HG03139 (cell line): ENCODE data around the gene C20orf202.

ENCODE experiments used
- ATAC-seq: cut with Tn5 transposase; IDR thresholded peaks from one replicate; pipeline ENCODE4 v1.9.1; 2021; ENCODE audit not compliant: unreplicated experiment

C20orf202 gene

DNA sequence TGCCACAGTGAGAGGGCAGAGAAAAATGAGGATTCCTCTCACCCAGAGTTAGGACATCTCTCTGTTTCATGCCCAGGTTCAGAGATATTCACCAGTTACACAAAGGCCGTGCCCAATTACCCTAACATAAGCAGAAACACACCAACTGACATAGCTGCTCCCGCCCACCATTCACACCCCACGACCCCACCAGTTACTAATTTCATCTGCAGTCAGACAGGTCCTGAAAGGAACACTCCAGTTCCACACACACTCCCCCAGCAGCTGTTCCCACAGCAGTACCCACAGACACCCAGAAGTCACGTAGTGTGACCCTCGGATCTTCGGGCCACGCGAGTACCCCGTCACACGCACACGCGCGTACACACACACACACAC lies 19.0 kb upstream of the C20orf202 start:
- ATAC-seq = no peak

DNA sequence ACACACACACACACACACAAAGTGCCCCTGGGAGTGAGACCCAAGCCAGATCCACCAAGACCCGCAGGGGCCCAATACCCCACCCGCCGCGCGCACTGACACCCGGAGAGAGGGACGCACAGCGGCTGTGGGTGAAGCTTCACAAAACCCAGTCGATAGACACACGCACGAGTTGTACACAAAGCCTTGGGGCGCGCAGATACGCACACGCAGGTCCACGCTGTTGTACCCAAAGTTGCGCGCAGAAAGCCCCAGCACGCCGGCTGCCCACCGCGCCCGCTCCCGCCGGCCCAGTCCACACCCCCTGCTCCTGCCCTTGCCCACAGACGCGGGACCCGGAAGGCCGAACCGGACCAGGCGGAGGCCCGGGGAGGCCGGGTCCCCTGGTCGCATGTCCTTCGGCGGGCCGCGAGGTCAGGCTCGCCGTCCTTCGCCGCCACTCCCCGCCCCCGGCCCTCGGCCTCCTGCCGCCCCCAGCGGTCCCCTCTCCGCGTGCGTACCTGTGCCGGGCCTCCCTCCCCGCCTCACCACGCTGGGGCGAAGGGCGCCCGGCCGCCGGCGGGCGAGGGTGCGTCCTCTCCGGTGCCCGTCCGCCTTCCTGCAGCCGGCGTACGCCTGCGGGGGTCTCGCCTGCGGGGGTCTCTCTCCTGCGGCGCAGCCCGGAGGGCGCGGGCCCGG lies 18.5 kb upstream of the C20orf202 start, which contains the start of gene TMEM74B:
TSS of gene TMEM74B (minus strand) at position 344 of the 678 bp plus-strand sequence. CDS start 1,180 bp downstream, outside the sequence.
- ATAC-seq = no peak

DNA sequence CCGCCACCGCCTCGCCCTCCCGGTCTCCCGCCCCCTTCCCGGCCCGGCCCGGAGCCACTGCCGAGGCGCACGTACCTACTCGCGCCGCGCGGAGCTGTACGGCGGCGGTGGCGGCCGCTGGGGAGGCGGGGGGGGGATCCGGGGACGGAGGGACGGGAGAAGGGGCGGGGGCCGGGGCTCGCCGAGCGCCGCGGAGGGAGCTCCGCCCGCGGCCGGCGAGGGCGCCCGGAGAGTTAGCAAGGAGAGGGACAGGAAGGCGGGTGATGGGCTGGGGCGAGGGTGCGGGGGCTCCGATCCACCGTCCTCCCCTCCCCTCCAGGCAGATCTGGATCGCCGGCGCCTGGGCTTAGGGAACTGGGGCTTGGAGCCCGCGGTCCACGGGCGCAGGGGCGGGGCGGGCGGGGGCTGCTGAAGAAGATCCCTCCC lies 17.9 kb upstream of the C20orf202 start:
- no peak for ATAC-seq

DNA sequence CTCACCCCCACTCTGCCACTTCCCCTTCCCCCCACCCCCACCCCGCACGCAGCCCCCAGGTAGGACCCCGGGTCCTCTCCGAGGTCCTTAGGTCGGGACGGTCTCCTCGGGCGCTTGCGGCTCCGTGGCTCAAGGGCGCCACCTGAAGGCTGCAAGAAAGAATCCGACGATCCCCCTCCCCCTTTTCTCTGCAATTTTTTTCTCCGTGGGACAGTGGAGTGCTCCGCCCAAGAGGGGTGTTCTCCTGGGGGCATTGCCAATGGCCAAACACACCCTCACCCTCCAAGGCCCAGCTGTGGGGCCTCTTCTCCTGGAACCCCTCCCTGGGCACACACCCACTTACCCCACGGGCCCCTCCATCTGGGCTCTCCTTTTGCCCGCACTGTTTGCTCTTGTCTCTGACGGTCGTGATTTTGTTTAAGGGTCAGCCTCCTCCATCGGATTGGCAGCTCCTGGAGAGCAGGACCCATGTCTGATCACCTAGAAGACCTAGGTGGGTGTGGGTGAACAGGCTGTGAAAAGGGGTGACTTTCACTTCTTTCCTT lies 17.4 kb upstream of the C20orf202 start:
- no peak for ATAC-seq

DNA sequence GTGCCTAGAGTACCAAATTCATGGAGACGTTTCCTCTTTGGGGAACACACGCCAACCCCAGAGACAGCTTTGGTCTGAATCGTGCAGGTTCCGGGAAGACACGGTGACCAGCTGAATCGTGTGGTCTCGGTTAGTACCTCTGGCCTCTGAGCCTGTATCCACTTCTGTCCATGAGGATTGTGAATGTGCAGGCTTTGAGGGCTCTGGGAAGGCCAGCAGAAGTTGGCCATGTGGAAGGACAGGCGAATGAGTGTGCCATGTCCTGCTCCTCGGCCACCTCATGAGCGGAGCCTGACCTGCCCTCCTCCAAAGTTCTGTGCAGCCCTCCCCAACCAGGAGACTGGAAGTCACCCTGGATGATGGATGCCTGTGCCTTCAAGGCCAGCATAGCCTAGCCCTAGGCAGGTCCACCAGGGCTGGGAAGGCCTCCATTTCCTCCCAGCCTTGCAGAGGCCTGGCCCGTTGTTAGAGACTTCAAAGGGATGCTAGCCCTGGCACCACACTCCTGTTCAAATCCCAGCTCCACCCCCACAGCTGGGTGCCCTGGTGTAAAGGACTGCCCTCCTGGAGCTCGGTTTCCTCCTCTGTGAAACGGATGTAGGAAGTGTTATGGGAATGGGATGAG lies 16.8 kb upstream of the C20orf202 start:
- ATAC-seq = no peak

DNA sequence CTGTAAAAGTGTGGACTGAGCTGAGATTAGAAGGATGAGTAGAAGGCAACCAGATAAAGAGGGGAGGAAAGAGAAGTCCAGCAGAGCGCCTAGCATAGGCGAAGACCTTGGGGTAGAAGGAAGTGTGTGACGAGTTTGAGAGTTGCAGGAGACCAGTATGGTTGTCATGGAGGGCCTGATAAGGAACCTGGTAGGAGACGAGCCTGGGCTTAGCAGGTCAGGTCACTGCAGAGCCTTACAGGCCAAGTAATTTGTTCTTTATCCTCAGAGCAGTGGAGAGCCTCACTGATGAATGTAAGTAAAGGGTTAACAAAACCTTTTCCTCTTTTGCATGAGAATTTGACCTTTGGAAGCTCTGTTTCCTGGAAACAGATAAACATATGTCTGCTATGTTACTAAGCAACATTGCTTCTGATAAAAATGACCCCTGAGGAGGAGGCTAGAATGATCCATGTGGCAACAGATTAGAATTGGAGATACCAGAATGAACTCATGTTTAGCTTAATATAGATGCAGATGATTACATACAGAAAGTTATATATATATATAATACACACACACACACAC lies 15.6 kb upstream of the C20orf202 start:
- ATAC-seq = no peak

DNA sequence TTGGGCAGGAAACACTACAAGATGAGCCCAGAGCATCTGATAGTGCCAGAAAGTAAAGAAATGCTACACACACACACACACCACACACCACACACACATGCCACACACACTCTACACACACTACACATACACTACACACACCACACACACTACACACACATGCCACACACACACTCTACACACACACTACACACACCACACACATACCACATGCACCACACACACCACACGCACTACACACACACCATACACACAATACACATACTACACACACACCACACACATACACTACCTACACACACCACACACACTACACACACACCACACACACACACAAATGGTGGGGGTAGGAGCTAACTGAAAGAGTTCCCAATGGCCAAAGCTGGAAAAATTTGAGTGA lies 14.9 kb upstream of the C20orf202 start:
- no peak for ATAC-seq

DNA sequence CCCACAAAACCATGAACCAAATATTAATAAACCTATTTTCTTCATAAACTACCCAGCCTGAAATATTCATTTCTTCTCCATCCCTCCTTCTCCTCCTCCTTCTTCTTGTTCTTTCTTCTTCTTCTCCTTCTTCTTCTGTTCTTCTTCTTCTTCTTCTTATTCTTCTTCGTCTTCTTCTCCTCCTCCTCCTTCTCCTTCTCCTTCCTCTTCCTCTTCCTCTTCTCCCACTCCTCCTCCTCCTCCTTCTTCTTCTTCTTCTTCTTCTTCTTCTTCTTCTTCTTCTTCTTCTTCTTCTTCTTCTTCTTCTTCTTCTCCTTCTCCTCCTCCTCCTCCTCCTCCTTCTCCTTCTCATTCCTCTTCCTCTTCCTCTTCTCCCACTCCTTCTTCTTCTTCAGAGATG lies 13.4 kb upstream of the C20orf202 start:
- ATAC-seq = no peak

DNA sequence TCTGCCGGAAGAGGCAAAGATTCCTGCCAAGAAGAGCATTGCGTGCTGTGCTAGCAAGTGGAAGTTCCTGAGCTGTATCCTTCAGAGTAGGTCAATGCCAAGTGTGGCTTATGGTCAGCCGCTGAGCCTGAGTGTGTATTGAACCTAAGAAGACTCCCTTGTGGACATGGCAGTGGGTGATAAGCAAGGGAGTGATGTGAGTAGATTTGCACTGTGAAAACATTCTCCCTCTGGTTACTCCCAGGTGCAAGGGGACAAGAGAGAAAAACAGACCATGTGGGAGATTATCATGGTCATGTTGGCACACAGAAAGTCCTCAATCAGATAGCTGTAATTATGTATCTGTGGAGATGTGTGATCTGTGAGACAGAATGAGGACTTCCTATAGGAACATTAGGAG lies 12.4 kb upstream of the C20orf202 start:
- ATAC-seq = no peak

DNA sequence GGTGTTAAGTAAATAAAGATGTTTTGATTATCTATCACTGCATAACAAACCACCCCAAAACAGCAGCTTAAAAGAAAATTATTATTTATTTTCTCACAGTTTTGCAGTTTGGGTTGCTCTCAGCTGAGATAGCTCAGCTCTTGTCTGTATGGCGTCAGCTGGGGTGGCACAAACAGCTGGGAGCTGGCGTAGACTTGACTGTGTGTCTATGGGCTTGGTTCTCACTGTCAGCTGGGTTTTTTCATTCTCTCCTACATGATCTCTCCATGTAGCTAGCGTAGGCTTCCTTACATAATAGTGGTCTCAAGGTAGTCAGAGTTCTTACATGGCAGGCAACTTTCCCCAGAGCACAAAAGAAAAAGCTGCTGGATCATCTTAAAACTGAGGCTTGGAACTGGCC lies 12.0 kb upstream of the C20orf202 start:
- no peak for ATAC-seq

DNA sequence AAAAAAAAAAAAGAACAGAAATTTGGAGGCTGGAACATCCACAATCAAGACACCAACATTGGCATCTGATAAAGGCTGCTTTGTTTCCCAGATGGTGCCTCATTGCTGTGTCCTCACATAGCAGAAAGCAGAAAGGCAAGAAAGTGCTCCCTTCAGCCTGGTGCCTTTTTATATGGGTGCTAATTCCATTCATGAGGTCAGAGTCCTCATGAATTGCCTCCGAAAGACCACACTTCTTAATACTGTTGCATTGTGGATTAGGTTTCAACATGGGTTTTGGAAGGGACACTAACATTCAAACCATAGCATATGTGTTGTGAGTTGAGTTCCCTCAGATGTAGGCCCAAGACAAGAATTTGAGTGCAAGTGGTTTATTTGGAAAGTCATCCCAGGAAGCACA lies 8.0 kb upstream of the C20orf202 start:
- no peak for ATAC-seq

DNA sequence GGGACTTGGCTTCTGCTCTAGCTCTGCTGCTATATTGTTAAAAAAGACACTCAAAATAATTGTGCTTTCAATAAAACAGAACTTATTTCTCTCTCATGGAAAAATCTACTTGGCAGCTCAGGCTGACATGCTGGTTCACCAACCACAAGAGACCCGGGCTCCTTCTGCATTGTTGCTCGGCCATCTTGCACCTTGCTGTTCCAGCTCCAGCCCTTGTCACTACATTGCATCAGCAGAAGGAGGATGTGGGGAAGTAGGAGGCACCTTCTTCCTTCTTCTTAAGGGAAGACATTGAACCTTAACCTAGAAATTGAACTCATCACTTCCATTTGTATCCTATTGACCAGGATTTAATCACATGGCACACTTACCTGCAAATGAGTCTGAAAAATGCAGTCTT lies 6.6 kb upstream of the C20orf202 start:
- ATAC-seq = no peak

DNA sequence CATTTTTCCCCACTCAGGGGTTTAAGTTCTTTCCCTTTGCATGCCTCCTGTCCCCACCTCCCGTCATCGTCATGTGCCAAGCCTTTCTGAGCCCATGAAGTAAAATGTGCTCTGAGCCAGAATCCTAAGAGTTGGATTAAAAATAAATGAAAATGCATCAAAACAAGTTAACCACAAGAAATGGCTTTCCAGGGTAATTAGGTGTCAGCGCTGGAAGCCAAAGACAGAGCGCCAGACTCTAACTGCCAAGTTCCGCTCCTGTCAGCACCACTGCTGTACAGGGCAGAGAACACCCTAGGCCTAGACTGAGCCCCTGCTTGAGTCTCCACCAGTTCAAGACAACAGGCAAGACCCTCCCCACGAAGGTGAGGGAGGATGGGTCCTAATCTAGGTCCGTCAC lies 5.5 kb upstream of the C20orf202 start:
- ATAC-seq = no peak

DNA sequence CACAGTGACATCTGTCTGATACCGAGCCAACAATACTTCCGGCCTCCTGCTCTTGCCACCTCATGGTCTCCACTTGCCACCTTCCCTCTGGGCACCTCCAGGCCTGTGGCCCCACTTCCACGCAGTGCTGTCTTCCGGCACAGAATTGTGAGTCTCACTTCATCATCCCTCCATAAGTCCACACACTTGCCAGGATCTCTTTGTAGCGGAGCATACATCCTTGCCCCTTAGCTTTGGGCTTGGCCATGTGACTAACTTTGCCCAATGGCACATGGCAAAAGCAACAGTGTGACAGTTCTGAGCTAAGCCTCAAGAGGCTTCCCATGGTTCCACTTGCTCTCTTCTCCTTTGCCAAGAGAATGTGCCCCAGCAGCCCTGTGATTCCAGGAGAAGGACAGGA lies 4.5 kb upstream of the C20orf202 start:
- no peak for ATAC-seq

DNA sequence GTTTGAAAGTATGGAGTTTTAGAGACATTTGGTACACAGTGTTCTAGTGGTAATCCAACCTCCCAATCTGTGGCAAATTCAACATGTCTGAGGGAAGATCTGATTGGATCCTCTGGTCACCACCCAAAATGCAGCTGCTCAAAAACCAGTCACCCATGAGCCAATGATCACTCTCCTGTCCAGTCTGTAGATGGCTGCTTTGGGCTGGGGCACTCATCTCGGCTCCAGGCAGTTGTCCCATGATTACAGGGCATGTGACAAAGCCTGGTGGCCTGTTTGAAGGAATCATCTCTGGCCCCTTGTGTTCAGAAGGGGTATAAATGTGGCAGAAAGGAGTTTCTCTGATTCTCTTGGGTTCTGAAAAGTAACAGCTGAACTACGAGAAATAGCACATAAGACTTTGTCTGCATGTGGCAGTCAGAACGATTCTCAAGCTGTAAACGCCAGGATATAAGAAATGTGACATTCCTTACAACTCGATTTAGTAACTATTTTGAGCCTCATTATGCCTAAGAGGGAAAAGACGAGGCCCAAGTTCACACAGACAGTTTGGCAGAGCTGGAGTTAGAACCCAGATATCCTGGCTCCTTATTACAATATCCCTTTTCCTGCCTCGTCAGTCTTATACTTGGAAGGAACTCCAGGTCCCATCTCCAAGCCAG lies 3.9 kb upstream of the C20orf202 start:
- no peak for ATAC-seq

DNA sequence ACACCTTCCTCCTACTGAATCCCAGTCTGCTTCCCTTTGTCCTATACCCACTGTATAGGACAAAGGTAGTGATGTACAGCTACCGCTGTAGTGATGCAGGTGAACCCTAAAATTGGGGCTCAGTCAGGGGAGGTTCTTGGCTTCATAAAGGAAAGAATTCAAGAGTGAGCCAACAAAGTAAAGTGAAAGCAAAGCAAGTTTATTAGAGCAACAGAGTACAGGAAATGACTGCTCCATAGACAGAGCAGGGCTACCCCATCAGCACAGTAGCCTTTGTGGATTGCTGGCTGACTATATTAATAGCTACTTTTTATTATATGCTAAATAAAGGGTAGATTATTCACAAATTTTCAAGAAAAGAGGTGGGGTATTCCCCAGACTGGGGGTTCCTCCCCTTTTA lies 3.3 kb upstream of the C20orf202 start:
- no peak for ATAC-seq

DNA sequence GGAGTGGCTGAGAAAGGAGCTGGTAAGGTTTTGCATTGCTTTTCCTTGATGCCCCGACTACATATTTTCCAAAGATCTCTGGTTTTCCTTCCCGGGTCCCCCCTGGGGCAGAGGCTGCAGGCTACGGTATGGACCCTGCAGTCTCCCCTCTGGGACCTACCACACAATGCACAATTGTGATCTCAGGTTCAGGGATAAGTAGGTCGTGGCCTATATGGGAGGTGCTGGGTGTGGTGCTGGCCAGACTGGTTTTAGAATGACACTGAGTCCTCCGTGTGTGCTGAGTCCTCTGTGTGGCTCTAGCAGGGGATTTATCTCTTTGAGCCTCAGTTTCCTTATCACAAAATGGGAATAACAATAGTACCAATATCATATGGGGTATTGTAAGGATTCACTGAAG lies 376 bp downstream of the C20orf202 start:
- no peak for ATAC-seq

DNA sequence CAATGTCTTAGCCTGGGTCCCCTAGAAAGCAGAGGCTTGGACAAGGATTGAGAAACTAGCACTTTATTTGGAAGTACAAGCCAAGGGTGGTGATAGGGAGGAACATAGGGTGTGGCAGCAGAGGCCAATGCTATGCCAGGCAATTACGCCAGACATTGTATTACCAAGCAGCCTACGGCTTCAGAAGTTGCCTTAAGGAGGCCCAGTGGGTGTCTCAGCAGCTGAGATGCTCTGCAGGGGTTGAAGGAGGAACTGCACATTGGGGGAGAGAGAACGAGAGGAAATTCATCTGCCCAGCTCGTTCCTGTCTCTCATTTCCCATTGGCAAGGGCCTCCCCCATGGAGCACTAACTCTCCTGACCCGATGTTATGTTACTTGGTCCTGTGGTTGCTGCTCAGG lies 859 bp downstream of the C20orf202 start:
- no peak for ATAC-seq

DNA sequence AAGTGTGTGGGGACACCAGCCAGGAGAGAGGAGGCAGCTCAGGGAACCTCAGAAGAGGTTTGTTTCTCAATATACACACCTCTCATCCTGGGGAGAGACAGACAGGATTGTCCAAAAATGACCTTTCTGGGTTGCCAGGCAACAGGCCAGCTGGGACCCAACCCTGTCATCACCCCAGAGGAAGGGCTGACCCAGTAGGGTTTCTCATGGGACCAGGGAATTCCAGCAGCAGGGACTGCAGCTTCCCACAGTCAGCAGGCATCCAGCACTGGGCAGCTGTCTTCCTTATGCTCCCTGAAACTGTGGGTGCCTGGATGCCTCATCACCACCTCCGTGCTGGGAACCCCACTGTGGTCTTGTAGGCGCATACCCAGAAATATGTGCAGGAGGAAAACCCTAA lies 1.3 kb downstream of the C20orf202 start:
- ATAC-seq = no peak

DNA sequence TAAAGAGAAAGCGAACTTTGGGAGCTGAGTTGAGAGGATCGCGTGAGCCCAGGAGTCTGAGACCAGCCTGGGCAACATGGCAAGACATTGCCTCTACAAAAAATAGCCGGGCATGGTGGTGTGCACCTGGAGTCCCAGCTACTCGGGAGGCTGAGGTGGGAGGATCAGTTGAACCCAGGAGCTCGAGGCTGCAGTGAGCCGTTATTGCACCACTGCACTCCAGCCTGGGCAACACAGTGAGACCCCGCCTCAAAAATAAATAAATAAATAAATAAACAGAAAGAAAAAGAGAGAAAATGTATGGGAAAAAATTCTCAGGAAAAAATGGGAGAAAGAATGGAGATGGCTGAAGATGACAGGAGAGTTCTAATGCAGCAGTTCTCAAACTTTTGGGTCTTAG lies 2.5 kb downstream of the C20orf202 start:
- no peak for ATAC-seq

DNA sequence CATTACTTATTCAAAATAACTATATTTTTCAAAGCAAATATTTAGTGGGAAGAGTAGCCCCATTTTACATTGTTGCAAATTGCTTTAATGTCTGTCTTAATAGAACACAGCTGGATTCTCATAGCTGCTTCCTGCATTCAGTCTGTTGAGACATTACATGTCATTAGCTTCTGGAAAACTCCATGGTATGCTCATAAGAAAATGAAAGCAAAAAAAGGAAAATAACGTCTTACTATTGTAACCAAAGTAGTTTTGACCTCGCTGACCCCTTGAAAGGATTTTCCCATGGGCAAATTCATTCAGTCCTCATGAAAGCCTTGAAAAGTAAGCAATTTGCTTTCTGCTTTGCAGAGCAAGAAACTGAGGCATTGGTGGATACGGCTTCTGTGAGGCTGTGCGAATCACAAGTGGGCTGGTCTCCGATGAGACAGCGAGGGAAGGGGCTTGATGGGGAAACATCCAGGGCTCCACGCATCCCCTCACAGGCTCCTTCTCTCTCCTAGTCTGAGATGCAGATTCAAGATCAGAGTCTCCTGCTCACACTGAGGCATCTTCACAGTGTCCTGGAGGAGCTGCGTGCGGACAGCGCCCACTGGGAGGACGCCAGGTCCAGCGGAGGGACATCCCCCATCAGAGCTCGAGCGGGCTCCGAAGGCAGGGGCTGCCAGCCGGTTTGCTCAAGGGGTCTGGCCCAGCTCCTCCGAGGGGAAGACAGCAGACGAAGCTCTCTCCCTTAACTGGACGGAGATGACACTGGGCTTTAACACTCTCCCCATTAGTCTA lies 3.3 kb downstream of the C20orf202 start:
- no peak for ATAC-seq
